ENCODE results near the gene MIPOL1. TPM values are rescaled to one million over a fixed set of nuclear protein-coding genes. Genes with fewer than 3 reads are reported as not detected.

The MIPOL1 gene
- total and polyA plus RNA-seq, 2 experiments from 2014 or later, result 16.6 to 24.8 TPM

- Histone ChIP-seq H3K27me3 (ENCODE audit: insufficient read depth) (no peaks in the 10 kb centered on the region), H3K4me2 (no peak overlapping the region), H3K36me3 (ENCODE audit: insufficient read depth) (no peaks in the 10 kb centered on the region), H3F3A (replicated peaks; ENCODE audit: low read depth) (peaks cover 4% of the 10 kb centered on the region; the same call in 1 of the 2 replicates), H3K79me2 (replicated peaks; ENCODE audit: insufficient read depth) (no peaks in the 10 kb centered on the region; the same call in 1 of the 2 replicates), H3K4me1 (ENCODE audit: insufficient read depth) (peaks cover 36% of the 10 kb centered on the region), H3K4me3 (no peak overlapping the region), H3K27ac (ENCODE audit: low read depth) (no peak overlapping the region), H3K9me2 (ENCODE audit: insufficient read depth) (no peaks in the 10 kb centered on the region), H2AFZ (no peak overlapping the region), H4K20me1 (replicated peaks; ENCODE audit: insufficient read depth) (no peaks in the 10 kb centered on the region)
- Mint-ChIP-seq H3K9me3 (no peaks in the 10 kb centered on the region; the same call in 2 of the 3 replicates), H3K4me1 (peaks cover 48% of the 10 kb centered on the region), H3K36me3 (ENCODE audit: low read depth) (peaks cover 4% of the 10 kb centered on the region; the same call in 2 of the 3 replicates), H3K27ac (no peak overlapping the region), H3K27me3 (ENCODE audit: insufficient read depth, low read depth, poor library complexity) (peaks cover 8% of the 10 kb centered on the region), H3K4me3 (0 out of 3 replicates have a peak overlapping the region, but pooled peaks have one; percentile 23)
- ATAC-seq (no peak), DNase-seq (ENCODE audit: low spot score) (no peak)
- no peak for TF ChIP-seq EZH2phosphoT487 (IDR thresholded peaks at IDR 0.05; ENCODE audit: unreplicated experiment)
- no peak for TF ChIP-seq ZNF114 (CRISPR knock-in tag; IDR thresholded peaks at IDR 0.05)
- TF ChIP-seq, protein P1, sequence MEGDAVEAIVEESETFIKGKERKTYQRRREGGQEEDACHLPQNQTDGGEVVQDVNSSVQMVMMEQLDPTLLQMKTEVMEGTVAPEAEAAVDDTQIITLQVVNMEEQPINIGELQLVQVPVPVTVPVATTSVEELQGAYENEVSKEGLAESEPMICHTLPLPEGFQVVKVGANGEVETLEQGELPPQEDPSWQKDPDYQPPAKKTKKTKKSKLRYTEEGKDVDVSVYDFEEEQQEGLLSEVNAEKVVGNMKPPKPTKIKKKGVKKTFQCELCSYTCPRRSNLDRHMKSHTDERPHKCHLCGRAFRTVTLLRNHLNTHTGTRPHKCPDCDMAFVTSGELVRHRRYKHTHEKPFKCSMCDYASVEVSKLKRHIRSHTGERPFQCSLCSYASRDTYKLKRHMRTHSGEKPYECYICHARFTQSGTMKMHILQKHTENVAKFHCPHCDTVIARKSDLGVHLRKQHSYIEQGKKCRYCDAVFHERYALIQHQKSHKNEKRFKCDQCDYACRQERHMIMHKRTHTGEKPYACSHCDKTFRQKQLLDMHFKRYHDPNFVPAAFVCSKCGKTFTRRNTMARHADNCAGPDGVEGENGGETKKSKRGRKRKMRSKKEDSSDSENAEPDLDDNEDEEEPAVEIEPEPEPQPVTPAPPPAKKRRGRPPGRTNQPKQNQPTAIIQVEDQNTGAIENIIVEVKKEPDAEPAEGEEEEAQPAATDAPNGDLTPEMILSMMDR (conservative IDR thresholded peaks at IDR 0.05; ENCODE audit: low read depth in 2 of 2), result no peak
- TF ChIP-seq JUNB (IDR thresholded peaks at IDR 0.05; ENCODE audit: unreplicated experiment), result no peak
- no peak for TF ChIP-seq NANOG (IDR thresholded peaks at IDR 0.05; ENCODE audit: borderline replicate concordance)
- TF ChIP-seq ZNF331 (CRISPR knock-in tag; IDR thresholded peaks at IDR 0.05; ENCODE audit: low read depth), result no peak
- TF ChIP-seq POLR2AphosphoS5 (IDR thresholded peaks at IDR 0.05; ENCODE audit: low read depth), result no peak
- TF ChIP-seq CREB1 (CRISPR knock-in tag; IDR thresholded peaks at IDR 0.05; ENCODE audit: low read depth), result no peak
- TF ChIP-seq EZH2 (IDR thresholded peaks at IDR 0.05; ENCODE audit: low read depth, unreplicated experiment), result no peak
- no peak for TF ChIP-seq STAT1 (IDR thresholded peaks at IDR 0.05; ENCODE audit: unreplicated experiment)
- TF ChIP-seq ZNF462 (CRISPR knock-in tag; IDR thresholded peaks at IDR 0.05), result no peak
- no peak for TF ChIP-seq ETS1 (IDR thresholded peaks at IDR 0.05)
- TF ChIP-seq, protein P2, sequence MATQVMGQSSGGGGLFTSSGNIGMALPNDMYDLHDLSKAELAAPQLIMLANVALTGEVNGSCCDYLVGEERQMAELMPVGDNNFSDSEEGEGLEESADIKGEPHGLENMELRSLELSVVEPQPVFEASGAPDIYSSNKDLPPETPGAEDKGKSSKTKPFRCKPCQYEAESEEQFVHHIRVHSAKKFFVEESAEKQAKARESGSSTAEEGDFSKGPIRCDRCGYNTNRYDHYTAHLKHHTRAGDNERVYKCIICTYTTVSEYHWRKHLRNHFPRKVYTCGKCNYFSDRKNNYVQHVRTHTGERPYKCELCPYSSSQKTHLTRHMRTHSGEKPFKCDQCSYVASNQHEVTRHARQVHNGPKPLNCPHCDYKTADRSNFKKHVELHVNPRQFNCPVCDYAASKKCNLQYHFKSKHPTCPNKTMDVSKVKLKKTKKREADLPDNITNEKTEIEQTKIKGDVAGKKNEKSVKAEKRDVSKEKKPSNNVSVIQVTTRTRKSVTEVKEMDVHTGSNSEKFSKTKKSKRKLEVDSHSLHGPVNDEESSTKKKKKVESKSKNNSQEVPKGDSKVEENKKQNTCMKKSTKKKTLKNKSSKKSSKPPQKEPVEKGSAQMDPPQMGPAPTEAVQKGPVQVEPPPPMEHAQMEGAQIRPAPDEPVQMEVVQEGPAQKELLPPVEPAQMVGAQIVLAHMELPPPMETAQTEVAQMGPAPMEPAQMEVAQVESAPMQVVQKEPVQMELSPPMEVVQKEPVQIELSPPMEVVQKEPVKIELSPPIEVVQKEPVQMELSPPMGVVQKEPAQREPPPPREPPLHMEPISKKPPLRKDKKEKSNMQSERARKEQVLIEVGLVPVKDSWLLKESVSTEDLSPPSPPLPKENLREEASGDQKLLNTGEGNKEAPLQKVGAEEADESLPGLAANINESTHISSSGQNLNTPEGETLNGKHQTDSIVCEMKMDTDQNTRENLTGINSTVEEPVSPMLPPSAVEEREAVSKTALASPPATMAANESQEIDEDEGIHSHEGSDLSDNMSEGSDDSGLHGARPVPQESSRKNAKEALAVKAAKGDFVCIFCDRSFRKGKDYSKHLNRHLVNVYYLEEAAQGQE (IDR thresholded peaks at IDR 0.05; ENCODE audit: unreplicated experiment), result no peak
These were observed 26.7 kb upstream of the MIPOL1 start for GRCh38 chr14:37170993-37171392.

Data from GM23338 (cell line).